ENCODE measurements around the gene PSORS1C2.
A peak's percentile ranks its signal among the peaks of the same experiment; 100 is the strongest.

Gene PSORS1C2

GRCh38 chr6:31158863-31159855 lies 20.3 kb upstream of the PSORS1C2 start:
- DNase-seq (ENCODE audit: low read depth) = peak; percentile 24
- TF ChIP-seq CTCF (conservative IDR thresholded peaks at IDR 0.05; ENCODE audit: control insufficient read depth, insufficient read depth, low read depth, low read length) = no peak
- peak overlapping the region; percentile 88 for H3K4me3 ChIP-seq (ENCODE audit: control insufficient read depth, low read depth, low read length)

- H3K4me3 ChIP-seq (ENCODE audit: control insufficient read depth, low read depth, low read length) = peak within 1 kb of the TSS; percentile 88
- DNase-seq (ENCODE audit: low read depth) = peak; percentile 99
- TF ChIP-seq CTCF (conservative IDR thresholded peaks at IDR 0.05; ENCODE audit: control insufficient read depth, insufficient read depth, low read depth, low read length) = no peak
Measured at GRCh38 chr6:31158140-31158862, 19.4 kb upstream of the PSORS1C2 start, which contains the start of gene TCF19. TCF19 (plus strand) TSS chr6:31158589; CDS start chr6:31159470, 881 bp downstream.

- DNase-seq (ENCODE audit: low read depth) = no peak
- TF ChIP-seq CTCF (conservative IDR thresholded peaks at IDR 0.05; ENCODE audit: control insufficient read depth, insufficient read depth, low read depth, low read length) = no peak
Measured at GRCh38 chr6:31157513-31158139, 18.8 kb upstream of the PSORS1C2 start, which contains the start of gene CCHCR1. CCHCR1 (minus strand) TSS chr6:31157802; CDS start chr6:31157600, 202 bp downstream.

GRCh38 chr6:31156641-31157040 lies 17.8 kb upstream of the PSORS1C2 start:
- DNase-seq (ENCODE audit: low read depth) = no peak
- H3K4me3 ChIP-seq (ENCODE audit: control insufficient read depth, low read depth, low read length) = no peak overlapping the region
- TF ChIP-seq CTCF (conservative IDR thresholded peaks at IDR 0.05; ENCODE audit: control insufficient read depth, insufficient read depth, low read depth, low read length) = no peak

More at GRCh38 chr6:31157513-31158139, 18.8 kb upstream of the PSORS1C2 start, which contains the start of gene CCHCR1:
- H3K4me3 ChIP-seq (ENCODE audit: control insufficient read depth, low read depth, low read length) = peak within 1 kb of the TSS; percentile 88

- H3K4me3 ChIP-seq (ENCODE audit: control insufficient read depth, low read depth, low read length) = no peak overlapping the region
- DNase-seq (ENCODE audit: low read depth) = no peak
- no peak for TF ChIP-seq CTCF (conservative IDR thresholded peaks at IDR 0.05; ENCODE audit: control insufficient read depth, insufficient read depth, low read depth, low read length)
Measured at GRCh38 chr6:31154436-31154835, 15.6 kb upstream of the PSORS1C2 start.

GRCh38 chr6:31152781-31153180 lies 13.9 kb upstream of the PSORS1C2 start:
- DNase-seq (ENCODE audit: low read depth) = no peak
- TF ChIP-seq CTCF (conservative IDR thresholded peaks at IDR 0.05; ENCODE audit: control insufficient read depth, insufficient read depth, low read depth, low read length) = no peak
- no peak overlapping the region for H3K4me3 ChIP-seq (ENCODE audit: control insufficient read depth, low read depth, low read length)

All from fibroblast of mammary gland (primary cell).